IMR-90 (cell line): ENCODE measurements around the gene THRAP3.

Source experiments
- CTCF ChIP-seq: conservative IDR thresholded peaks from 2 replicates; pipeline ENCODE4 v1.5.1; 2012; ENCODE audit warnings: mild to moderate bottlenecking, low read depth, low read length, improper control_type of control experiment
- ELK1 ChIP-seq: fragments of 150-350 bp; IDR thresholded peaks from 2 replicates; pipeline ENCODE4 v1.6.1; 2016; ENCODE audit warnings: low read depth, mild to moderate bottlenecking, low read length, moderate library complexity, borderline replicate concordance
- POLR2A ChIP-seq: IDR thresholded peaks from 2 replicates; pipeline ENCODE4 v1.6.1; 2012; ENCODE audit warnings: mild to moderate bottlenecking, low read depth, low read length

GRCh38 chr1:36225283-36225899 lies 1.1 kb downstream of the THRAP3 start:
- TF ChIP-seq ELK1 (no peak), CTCF (no peak), POLR2A (no peak)
